ENCODE data around the gene CEBPG.

The CEBPG gene

GRCh38 chr19:33396701-33397535, 23.4 kb downstream of the CEBPG start:
- no peak for DNase-seq

DNA sequence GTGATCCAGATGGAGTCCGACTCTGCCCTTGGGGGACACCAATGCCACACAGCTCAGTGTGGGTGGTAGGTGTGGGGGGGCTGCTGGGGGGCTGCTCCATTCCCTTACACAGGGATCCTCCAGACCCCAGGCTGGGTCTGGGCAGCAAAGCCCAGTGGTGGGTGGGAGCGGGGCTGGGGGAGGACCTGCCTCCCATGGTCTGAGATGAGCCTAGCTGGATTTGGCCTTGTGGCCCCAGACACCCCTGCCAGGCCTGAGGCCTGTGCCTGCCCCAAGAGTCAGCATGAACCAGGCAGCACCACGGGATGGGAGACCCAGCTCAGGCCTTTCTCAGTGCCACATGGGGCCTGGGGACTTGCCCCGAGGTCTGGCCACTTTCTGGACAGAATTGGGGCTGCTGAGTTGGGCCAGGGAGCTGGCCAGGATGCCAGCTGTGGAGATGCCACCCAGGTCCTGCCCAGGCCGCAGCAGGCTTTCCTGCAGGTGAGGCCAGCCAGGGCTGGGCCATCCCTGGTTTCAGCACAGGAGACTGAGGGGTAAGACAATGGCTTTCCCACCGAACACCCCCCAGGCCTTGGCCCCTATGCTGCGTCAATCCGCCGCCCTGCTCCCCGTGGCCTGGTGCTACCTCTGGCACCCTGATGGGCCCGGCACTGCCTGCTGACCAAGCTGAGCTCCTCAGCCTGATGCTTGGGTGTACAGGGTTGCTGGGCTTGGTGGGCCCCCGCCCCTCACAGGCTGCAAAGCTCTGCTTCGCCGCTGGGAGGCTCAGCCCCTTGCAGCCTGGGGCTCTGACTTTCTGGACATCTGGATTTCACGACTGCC, 24.2 kb downstream of the CEBPG start:
- DNase-seq, result no peak

DNA sequence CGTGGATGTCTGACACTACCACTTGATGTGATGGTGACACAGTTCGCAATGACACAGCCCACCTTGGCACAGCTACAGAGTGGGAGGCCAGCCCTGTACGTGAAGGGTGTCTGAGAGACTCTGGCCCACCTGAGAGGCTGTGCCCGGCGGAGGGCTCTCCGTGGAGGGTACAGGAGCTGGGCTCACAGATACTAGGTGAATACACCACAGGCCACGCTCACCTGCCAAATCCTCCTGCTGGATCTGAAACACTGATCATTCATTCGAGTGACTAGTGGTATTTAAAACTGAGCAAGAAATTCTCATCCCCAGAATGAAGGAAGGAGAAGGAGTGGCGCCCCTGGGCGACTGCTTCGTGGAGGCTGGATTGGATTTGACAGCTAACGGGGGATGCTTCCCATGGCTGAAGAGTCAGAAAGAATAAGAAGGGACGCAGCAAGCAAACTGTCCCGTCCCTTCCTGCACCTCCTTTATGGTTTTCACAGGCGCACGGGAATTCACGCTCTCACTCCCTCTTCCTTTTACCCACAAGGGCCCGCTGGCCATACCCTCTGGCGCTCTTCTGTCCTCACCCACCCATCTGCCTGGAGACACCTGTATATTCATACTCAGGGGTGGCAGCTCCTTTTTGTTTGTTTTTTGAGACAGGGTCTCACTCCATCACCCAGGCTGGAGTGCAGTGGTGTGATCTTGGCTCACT, 25.0 kb downstream of the CEBPG start:
- DNase-seq, result no peak

DNA sequence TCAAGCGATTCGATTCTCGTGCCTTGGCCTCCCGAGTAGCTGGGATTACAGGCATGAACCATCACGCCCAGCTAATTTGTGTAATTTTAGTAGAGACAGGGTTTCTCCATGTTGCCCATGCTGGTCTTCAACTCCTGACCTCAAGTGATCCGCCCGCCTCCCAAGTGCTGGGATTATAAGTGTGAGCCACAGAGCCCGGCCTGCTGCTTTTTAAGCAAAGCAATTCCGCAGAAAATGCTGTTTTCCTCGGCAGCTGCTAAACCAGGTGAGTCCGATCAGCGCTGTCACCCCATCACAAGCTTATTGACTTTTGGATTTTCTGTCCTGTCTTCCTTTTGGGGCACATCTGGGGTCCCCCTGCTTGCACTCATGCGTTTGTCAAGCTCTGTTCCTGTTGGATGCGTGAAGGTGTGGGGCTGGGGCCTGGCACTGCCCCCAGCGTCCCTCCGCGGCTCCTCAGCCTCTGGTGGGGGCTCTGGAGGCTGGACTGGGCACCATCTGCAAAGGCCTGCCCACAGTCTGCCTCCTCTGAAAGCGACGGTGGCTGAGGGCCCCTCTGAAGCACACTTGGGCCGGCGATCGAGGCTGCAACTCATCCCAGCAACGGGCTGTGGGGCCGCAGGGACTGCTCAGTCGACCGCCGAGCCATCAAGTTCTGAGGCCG, 25.7 kb downstream of the CEBPG start:
- no peak for DNase-seq

- DNase-seq, result no peak
Observed at GRCh38 chr19:33399745-33400681, 26.5 kb downstream of the CEBPG start.

GRCh38 chr19:33400856-33401682, 27.6 kb downstream of the CEBPG start:
- DNase-seq, result no peak

DNA sequence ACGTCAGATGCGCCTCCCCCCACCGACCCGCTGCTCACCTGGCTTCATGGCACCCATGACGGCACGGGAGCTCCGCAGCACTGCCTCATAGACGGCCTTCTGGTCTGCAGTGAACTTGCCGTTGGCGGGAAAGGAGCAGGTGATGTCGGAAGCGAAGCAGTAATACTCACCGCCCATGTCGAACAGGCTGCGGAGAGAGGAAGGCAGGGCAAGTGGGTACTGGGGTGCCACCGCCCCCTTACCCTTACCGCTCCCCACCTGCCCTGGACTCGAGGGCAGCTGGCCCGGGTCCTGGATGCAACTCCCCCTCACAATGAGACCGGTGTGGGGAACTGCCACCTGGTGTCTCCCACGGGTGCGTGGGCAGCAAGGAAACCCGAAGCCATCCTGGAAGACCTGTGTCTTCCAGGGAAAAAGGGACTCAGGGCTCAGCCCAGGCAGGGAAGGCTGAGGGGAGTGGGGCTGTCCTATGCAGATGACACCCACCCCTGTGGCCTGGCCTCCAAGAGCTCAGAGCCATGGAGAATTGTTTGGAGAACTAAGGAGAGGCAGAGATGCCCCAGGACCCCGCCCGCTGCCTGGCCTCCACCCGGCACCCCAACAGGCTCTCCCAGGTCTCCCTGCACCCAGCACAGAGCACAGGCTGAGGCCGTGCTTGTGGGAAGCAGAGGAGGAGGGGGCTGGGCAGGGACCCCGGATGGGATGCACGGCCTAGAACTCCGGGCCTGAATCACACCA, 28.3 kb downstream of the CEBPG start:
- DNase-seq, result no peak

- no peak for DNase-seq
Observed at GRCh38 chr19:33402421-33403220, 29.1 kb downstream of the CEBPG start.

DNA sequence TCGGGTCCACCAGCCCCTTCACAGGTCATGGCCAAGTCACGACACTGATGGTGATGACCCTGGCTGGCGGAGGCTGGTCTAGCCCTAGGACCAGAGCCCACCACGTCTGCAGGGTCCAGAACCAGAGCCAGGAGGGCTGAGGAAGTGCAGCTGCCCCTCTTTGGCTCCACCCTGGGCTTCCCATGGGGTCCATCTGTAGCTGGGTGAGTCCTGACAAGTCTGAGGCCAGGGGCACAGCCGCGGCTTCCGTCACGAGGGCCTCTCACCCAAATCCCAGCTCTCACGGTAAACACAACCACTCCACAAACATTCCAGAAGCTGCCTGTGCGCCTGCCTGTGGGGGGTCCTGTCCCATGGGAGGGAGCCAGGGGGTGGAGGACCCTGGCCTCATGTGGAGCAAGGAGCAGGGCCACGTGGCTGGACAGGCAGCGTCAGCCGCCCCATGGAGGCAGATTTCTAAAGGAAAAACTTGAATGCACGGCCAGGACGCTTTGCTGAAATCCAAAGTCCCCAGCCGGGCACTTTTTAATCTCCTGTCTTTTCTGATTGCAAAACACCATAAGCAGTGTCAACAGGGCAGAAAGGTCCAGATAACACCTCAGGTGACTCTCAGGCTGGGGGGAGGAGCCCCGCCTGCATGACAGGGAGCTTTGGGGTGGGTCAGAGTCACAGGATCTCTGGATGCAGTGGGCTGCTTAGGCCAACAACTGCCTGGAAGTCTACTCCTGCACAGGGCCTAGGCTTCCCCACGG, 29.9 kb downstream of the CEBPG start:
- no peak for DNase-seq

GRCh38 chr19:33403973-33404304, 30.4 kb downstream of the CEBPG start:
- DNase-seq, result no peak

DNA sequence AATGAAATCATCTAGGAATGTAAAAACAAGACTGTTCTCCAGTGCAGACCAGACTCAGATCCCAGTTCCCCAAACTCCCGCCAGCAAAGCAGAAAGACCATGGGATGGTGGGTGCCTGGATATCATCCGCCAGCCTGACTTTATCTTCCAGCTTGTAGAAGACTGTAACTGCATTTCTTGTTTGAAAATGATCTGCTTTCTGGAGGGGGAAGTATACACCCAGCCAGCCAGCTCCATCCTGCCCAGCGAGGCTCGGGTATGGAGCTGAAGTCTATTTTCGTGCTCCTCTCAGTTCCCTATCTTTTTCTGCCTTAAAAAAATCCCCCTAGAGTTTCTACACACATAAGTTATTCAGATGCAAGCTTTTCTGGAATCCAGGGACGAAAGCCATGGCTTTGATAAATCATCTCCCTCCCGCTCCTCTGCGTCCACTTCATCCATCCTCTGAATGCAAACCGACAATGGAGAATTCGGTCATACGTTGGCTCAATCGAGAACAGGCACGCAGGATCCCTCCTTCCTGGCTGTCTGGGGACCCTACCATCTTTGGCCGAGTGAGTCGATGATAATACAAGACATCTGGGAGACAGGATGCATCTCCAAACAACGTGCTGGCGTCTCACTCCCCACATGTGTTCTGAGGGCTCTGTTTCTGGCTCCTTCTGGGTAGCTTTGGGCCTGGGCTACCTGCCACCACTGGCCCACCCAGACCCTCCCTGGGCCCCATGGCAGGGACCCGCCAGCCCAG, 31.2 kb downstream of the CEBPG start:
- no peak for DNase-seq

DNA sequence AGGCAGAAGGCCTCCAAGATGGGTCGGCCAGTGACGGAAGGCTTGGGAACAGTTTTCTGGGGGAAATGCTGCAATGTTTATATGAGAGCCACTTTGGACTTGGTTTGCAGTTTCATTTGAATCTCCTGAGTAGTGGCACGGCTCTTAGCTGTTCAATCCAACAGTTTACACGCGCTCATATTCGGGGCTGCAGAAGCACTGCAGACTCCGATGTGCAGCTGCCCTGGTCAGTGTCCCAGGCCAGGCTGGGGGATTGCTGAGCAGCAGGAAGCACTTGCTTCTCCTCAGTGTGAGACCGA, 31.7 kb downstream of the CEBPG start:
- DNase-seq, result no peak

GRCh38 chr19:33405553-33406461, 32.3 kb downstream of the CEBPG start:
- DNase-seq, result no peak

GRCh38 chr19:33406521-33407139, 33.1 kb downstream of the CEBPG start:
- peak; percentile 8 for DNase-seq

DNA sequence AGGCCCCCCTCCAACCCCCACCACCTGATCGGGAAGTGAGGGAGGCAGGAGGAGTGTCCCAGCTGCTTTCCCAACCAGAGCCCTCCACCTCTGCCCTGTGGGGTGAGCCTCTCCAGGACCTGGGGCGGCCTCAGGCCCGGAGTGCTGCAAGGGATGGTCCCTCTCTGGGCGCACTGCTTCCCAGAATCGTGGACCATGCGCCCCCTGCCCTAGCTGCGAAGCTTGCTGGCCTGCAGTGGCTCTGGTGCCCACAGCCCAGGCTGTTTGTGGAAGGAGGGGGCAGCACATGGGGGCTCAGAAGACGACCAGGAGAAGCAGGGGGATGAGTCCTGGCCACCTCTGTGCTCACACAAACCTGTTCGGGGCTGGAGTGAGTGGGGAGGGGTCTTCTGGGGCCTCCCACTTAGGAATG, 33.6 kb downstream of the CEBPG start:
- DNase-seq, result no peak

- no peak for DNase-seq
Observed at GRCh38 chr19:33407716-33408115, 34.2 kb downstream of the CEBPG start.

Measured in NCI-H748 treated with DMSO at 0.1 percent for 48 hours (cell line).